ENCODE data around the gene TNNC2. TPM values are rescaled to one million over a fixed set of nuclear protein-coding genes. Genes with fewer than 3 reads are reported as not detected.
A peak's percentile ranks its signal among the peaks of the same experiment; 100 is the strongest.

Gene TNNC2
- total RNA-seq, 1 donor from 2014 or later = 0.54 TPM

GRCh38 chr20:45859916-45860315 is 32.8 kb upstream of the TNNC2 start:
- H3K36me3 Mint-ChIP-seq = no peaks in the 10 kb centered on the region
- TF ChIP-seq CTCF (IDR thresholded peaks at IDR 0.05; ENCODE audit: unreplicated experiment) = no peak
- H3K9me3 Mint-ChIP-seq = no peaks in the 10 kb centered on the region
- peaks cover 34% of the 10 kb centered on the region for H3K4me1 Mint-ChIP-seq
- H3K27me3 Mint-ChIP-seq (ENCODE audit: low read depth) = no peaks in the 10 kb centered on the region
- no peak overlapping the region for H3K27ac Mint-ChIP-seq
- H3K4me3 Mint-ChIP-seq = no peak overlapping the region
- DNase-seq (ENCODE audit: low spot score in 2 of 2, unreplicated experiment in 2 of 2) = no peak

GRCh38 chr20:45857882-45858216 is 30.7 kb upstream of the TNNC2 start:
- no peak for DNase-seq (ENCODE audit: low spot score in 2 of 2, unreplicated experiment in 2 of 2)
- no peaks in the 10 kb centered on the region for H3K9me3 Mint-ChIP-seq
- H3K36me3 Mint-ChIP-seq = peaks cover 2% of the 10 kb centered on the region
- TF ChIP-seq CTCF (IDR thresholded peaks at IDR 0.05; ENCODE audit: unreplicated experiment) = no peak
- H3K4me1 Mint-ChIP-seq = peaks cover 34% of the 10 kb centered on the region
- peak overlapping the region; percentile 88 for H3K27ac Mint-ChIP-seq
- peak overlapping the region; percentile 93 for H3K4me3 Mint-ChIP-seq
- no peaks in the 10 kb centered on the region for H3K27me3 Mint-ChIP-seq (ENCODE audit: low read depth)

GRCh38 chr20:45857114-45857881 is 30.2 kb upstream of the TNNC2 start, which contains the start of the genes ACOT8 and ZSWIM3:
Gene ACOT8, minus strand, starts transcription at chr20:45857392. Its CDS starts 77 bp downstream, at chr20:45857315.
Gene ZSWIM3, plus strand, starts transcription at chr20:45857614. Its CDS starts 212 bp downstream, at chr20:45857826.
- Mint-ChIP-seq H3K27ac (peak within 1 kb of the TSS; percentile 88), H3K27me3 (ENCODE audit: low read depth) (no peaks in the 10 kb centered on the region)
- peak; percentile 90 to 93 for DNase-seq (ENCODE audit: low spot score in 2 of 2, unreplicated experiment in 2 of 2)

GRCh38 chr20:45853484-45853883 is 26.4 kb upstream of the TNNC2 start:
- Mint-ChIP-seq H3K27me3 (ENCODE audit: low read depth) (no peaks in the 10 kb centered on the region), H3K4me3 (no peak overlapping the region), H3K27ac (no peak overlapping the region), H3K36me3 (peaks cover 12% of the 10 kb centered on the region), H3K4me1 (peaks cover 21% of the 10 kb centered on the region), H3K9me3 (no peaks in the 10 kb centered on the region)
- no peak for DNase-seq (ENCODE audit: low spot score in 2 of 2, unreplicated experiment in 2 of 2)
- no peak for TF ChIP-seq CTCF (IDR thresholded peaks at IDR 0.05; ENCODE audit: unreplicated experiment)

More at GRCh38 chr20:45857114-45857881, 30.2 kb upstream of the TNNC2 start, which contains the start of the genes ACOT8 and ZSWIM3:
- Mint-ChIP-seq H3K4me3 (peak within 1 kb of the TSS; percentile 93), H3K36me3 (peaks cover 4% of the 10 kb centered on the region), H3K4me1 (peaks cover 34% of the 10 kb centered on the region), H3K9me3 (no peaks in the 10 kb centered on the region)
- no peak for TF ChIP-seq CTCF (IDR thresholded peaks at IDR 0.05; ENCODE audit: unreplicated experiment)

GRCh38 chr20:45852326-45852725 is 25.2 kb upstream of the TNNC2 start:
- DNase-seq (ENCODE audit: low spot score in 2 of 2, unreplicated experiment in 2 of 2) = no peak
- H3K27me3 Mint-ChIP-seq (ENCODE audit: low read depth) = no peaks in the 10 kb centered on the region
- peaks cover 12% of the 10 kb centered on the region for H3K36me3 Mint-ChIP-seq
- H3K4me3 Mint-ChIP-seq = no peak overlapping the region
- H3K27ac Mint-ChIP-seq = no peak overlapping the region
- no peak for TF ChIP-seq CTCF (IDR thresholded peaks at IDR 0.05; ENCODE audit: unreplicated experiment)
- H3K4me1 Mint-ChIP-seq = peaks cover 11% of the 10 kb centered on the region
- H3K9me3 Mint-ChIP-seq = no peaks in the 10 kb centered on the region

All from mesothelial cell of epicardium (in vitro differentiated cells).